ENCODE measurements around the gene PDCD2L.

GRCh38 chr19:34373601-34374288, 30.5 kb upstream of the PDCD2L start:
- TF ChIP-seq CTCF (conservative IDR thresholded peaks at IDR 0.05; ENCODE audit: low read depth, low read length) (no peak), EZH2 (IDR thresholded peaks at IDR 0.05; ENCODE audit: low read length, unreplicated experiment) (no peak)

Measured in PC-3 (cell line).